Immature natural killer cell (primary cell): ENCODE results near the gene STXBP1. TPM values are rescaled to one million over a fixed set of nuclear protein-coding genes. Genes with fewer than 3 reads are reported as not detected.
A peak's percentile ranks its signal among the peaks of the same experiment; 100 is the strongest.

Experiments used
- DNase-seq, 3 donors: peaks; one replicate each; pipeline ENCODE4 v3.0.0; 2022; ENCODE audit warnings: mixed read lengths in 1 of 3
- H3K27ac Mint-ChIP-seq, 6 donors: one replicate each; pipeline ENCODE4 v1.8.0; 2020; ENCODE audit warnings: mixed read lengths in 6 of 6, mild to moderate bottlenecking in 5 of 6, inconsistent platforms in 4 of 6, moderate library complexity in 3 of 6
- H3K27me3 Mint-ChIP-seq, 3 donors: one replicate each; pipeline ENCODE4 v1.8.0; 2020 to 2021; ENCODE audit warnings: low read depth in 3 of 3, mild to moderate bottlenecking in 3 of 3, mixed read lengths in 3 of 3, moderate library complexity in 3 of 3, inconsistent platforms in 1 of 3
- H3K36me3 Mint-ChIP-seq, 3 donors: one replicate each; pipeline ENCODE4 v1.8.0; 2020; ENCODE audit warnings: mixed read lengths in 3 of 3, inconsistent platforms in 2 of 3, mild to moderate bottlenecking in 2 of 3
- H3K4me1 Mint-ChIP-seq, 2 donors: one replicate each; pipeline ENCODE4 v1.8.0; 2020; ENCODE audit warnings: inconsistent platforms in 2 of 2, mild to moderate bottlenecking in 2 of 2, mixed read lengths in 2 of 2, moderate library complexity in 1 of 2
- H3K4me3 Mint-ChIP-seq, 5 donors: one replicate each; pipeline ENCODE4 v1.8.0; 2020; ENCODE audit warnings: mild to moderate bottlenecking in 5 of 5, mixed read lengths in 5 of 5, inconsistent platforms in 3 of 5, moderate library complexity in 3 of 5
- H3K9me3 Mint-ChIP-seq, 6 donors: one replicate each; pipeline ENCODE4 v1.8.0; 2020; ENCODE audit warnings: mild to moderate bottlenecking in 6 of 6, mixed read lengths in 6 of 6, inconsistent platforms in 4 of 6, moderate library complexity in 3 of 6
- polyA plus RNA-seq, 3 donors: library from polyadenylated mRNA; unstranded; fragments of 300-500 nt; fragmentation: Illumina TruSeq; gene quantifications; one replicate each; pipeline ENCODE4 v1.2.3, GENCODE V29; 2021

STXBP1 gene
- polyA plus RNA-seq, 3 donors from 2014 or later = 0.59 to 0.99 TPM; not detected in 1

DNA sequence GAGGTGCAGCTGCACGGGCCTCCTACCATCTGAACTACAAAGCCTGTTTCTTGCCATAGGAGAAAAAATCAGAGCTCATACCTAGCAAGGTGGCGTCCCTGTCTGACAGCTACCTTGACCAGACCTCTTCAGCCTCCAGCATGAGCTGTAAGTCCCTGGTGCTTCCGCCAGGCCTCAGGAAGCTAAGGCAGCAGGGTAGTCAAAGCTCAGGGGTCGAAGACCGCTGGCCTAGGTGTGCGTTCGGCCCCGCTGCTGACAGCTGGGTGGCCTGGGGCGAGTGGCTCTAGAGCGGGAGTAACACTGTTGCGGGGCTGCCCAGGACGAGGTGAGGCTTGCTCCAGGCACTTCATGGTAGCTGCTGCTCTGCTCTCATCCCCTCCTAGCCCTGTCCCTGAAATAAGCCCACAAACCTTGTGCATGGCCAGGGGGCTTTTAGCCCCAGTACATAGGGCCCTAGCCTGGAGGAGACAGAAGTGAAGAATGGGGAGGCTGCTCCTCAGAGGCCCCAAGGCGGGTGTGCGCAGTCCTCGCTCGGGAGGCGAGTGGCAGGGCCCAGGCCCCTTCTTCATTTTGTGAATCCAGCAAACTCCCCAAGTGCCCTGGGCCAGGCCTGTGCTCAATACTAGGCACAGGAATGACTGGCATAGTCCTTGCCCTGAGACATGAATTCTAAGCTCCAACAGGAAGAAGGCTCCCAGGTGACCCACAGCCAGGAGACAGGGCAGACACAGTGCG is 117.6 kb downstream of the STXBP1 start:
- no peak for DNase-seq
- no peaks in the 10 kb centered on the region for H3K36me3 Mint-ChIP-seq
- peak overlapping the region in 2 of 6 donors; percentile 17 to 49 for H3K27ac Mint-ChIP-seq
- H3K27me3 Mint-ChIP-seq = peaks cover 0 to 4% (median 3%) of the 10 kb centered on the region in 3 donors
- no peak overlapping the region for H3K4me3 Mint-ChIP-seq
- peaks cover 11% of the 10 kb centered on the region in 2 donors for H3K4me1 Mint-ChIP-seq
- no peaks in the 10 kb centered on the region for H3K9me3 Mint-ChIP-seq

DNA sequence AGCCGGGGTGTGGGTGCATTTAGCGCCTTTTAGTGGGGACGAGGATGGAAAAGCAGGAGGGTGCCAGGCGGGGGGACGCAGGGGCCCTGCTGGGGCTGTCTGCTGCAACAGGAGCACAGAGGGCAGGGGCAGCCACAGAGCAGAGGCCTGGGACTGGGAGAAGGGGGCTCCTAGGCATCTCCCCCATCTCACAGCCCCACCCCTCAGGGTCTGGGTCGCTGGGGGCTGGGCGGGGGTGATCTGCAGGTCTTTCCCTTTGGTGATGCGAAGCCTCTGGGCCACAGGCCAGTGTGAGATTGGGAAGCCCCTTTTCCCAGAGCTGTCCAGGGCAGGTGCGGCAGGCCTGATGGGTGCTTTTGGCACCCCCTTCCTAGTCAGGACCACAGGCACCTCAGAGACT is 118.2 kb downstream of the STXBP1 start:
- Mint-ChIP-seq H3K9me3 (no peaks in the 10 kb centered on the region), H3K4me1 (peaks cover 12% of the 10 kb centered on the region in 2 donors), H3K4me3 (no peak overlapping the region), H3K27me3 (peaks cover under 1 to 6% (median 4%) of the 10 kb centered on the region in 3 donors), H3K27ac (no peak overlapping the region), H3K36me3 (no peaks in the 10 kb centered on the region)
- DNase-seq = no peak

DNA sequence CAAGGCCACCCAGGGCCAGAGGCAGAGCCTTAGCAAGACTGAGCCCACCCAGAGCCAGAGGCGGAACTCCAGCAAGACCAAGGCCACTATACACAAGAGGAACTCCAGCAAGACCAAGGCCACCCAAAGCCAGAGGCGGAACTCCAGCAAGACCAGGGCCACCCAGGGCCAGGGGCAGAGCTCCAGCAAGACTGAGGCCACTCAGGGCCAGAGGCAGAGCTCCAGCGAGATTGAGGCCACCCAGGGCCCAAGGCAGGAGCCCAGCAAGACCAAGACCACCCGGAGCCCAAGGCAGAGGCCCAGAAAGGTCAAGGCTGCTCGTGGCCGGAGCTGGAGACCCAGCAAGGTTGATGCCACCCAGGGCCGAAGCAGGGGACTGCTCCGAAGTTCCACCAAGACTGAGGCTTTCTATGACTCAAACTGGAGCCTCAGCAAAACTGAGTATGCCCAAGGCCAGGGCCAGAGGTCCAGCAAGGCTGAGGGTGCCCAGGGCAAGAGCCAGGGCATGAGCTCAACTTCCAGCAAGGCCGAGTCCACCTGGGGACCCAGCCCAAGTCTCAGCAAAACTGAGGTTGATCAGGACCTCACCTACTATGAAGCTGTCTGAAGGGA is 118.8 kb downstream of the STXBP1 start:
- Mint-ChIP-seq H3K27me3 (peaks cover 5 to 9% (median 5%) of the 10 kb centered on the region in 3 donors), H3K27ac (peak overlapping the region in 1 of 6 donors; percentile 69), H3K36me3 (no peaks in the 10 kb centered on the region), H3K9me3 (no peaks in the 10 kb centered on the region), H3K4me1 (peaks cover 17 to 19% of the 10 kb centered on the region in 2 donors), H3K4me3 (no peak overlapping the region)
- no peak for DNase-seq

DNA sequence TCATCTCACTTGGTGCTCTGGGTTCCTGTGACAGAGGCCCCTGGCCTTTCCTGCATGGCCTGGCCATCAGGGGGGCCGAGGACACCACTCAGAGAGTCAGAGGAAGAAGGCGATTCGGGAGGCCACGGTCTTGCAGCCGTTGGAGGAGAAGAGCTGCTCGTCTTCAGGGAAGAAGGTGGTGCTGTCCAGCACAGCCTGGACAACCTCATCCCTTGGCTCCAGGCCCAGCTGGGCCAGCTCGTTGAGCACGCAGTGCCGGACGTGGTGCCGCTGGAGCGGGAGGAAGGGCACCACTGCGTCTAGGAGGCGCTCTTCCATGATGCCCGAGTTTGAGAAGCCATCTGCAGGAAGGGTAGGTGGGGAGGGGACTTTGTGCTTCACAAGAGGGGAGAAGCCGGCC is 119.9 kb downstream of the STXBP1 start:
- H3K36me3 Mint-ChIP-seq = no peaks in the 10 kb centered on the region
- DNase-seq = no peak
- peaks cover 5 to 8% (median 5%) of the 10 kb centered on the region in 3 donors for H3K27me3 Mint-ChIP-seq
- no peak overlapping the region for H3K27ac Mint-ChIP-seq
- H3K4me3 Mint-ChIP-seq = no peak overlapping the region
- no peaks in the 10 kb centered on the region for H3K9me3 Mint-ChIP-seq
- H3K4me1 Mint-ChIP-seq = peaks cover 17 to 21% of the 10 kb centered on the region in 2 donors

DNA sequence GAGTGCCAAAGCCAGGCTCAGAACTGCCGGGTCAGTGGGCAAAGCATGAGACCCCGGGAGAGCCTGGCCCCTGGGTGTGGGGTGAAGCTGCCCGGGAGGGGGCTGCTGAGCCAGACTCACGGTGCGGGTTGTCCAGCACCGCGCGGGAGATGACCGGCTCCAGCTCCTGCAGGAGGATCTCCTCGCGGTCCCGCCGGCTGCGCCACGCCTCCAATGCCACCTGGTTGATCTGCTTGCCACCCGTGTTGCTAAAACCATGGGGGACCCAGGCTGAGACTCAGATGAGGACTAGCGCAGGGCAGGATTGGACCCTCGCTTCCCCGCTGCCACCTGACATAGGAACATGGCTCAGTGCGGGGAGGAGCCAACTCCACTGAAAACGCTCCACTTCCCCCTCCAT is 120.4 kb downstream of the STXBP1 start:
- no peak overlapping the region for H3K4me3 Mint-ChIP-seq
- no peaks in the 10 kb centered on the region for H3K9me3 Mint-ChIP-seq
- no peaks in the 10 kb centered on the region for H3K36me3 Mint-ChIP-seq
- peaks cover 5 to 8% (median 5%) of the 10 kb centered on the region in 3 donors for H3K27me3 Mint-ChIP-seq
- peaks cover 17 to 21% of the 10 kb centered on the region in 2 donors for H3K4me1 Mint-ChIP-seq
- H3K27ac Mint-ChIP-seq = peak overlapping the region in 3 of 6 donors; percentile 41 to 82 (median 72)
- no peak for DNase-seq

DNA sequence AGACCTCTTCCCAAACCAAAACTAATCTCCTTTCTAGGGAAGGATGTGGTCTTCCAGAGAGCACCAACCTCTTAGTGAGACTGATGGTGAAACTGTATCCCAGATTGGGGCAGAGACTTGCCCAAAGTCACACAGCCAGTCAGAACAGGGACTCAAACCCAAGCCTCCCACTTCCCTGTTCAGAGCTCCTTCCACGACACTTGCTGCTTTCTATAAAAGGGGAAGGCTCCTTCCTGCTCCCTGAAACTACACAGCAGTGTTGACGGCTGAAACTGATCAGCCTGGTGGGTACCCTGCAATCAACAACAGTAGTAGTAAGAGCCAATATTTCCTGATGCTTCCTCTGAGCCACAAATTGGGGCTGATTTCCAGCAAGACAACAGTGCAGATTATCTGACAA is 121.5 kb downstream of the STXBP1 start:
- H3K9me3 Mint-ChIP-seq = no peaks in the 10 kb centered on the region
- peaks cover 5 to 8% (median 5%) of the 10 kb centered on the region in 3 donors for H3K27me3 Mint-ChIP-seq
- H3K4me3 Mint-ChIP-seq = peak overlapping the region in 3 of 5 donors; percentile 1 to 51 (median 41)
- peaks cover 6 to 7% (median 7%) of the 10 kb centered on the region in 3 donors for H3K36me3 Mint-ChIP-seq
- H3K27ac Mint-ChIP-seq = peak overlapping the region; percentile 66 to 95 (median 78)
- no peak for DNase-seq
- peaks cover 17 to 21% of the 10 kb centered on the region in 2 donors for H3K4me1 Mint-ChIP-seq

DNA sequence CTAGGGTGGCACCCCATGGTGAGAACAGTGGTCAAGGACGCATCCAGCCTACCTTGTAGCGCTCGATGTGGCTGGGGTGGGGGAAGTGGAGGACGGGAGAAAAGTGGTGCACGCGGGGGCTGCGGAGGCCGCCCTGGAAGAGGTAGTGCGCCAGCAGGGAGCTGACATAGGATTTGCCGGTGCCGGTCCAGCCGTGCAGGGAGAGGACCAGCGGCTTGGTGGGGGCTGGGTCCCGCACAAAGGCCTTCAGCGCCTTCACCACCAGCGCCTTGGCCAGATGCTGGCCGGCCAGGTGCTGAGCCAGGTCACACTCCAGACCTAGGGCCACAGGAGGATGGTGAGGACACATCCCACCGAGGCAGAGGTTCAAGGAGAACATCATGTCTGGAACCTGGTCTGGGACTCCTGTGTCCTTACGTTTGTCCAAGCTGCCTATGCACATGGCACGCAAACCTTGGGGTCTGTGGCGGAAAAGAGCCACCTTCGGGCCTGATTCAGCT is 122.2 kb downstream of the STXBP1 start:
- Mint-ChIP-seq H3K27me3 (peaks cover 4 to 8% (median 5%) of the 10 kb centered on the region in 3 donors), H3K4me1 (peaks cover 17 to 21% of the 10 kb centered on the region in 2 donors), H3K27ac (peak overlapping the region; percentile 82 to 95 (median 88)), H3K4me3 (peak overlapping the region; percentile 84 to 92 (median 90)), H3K36me3 (peaks cover 6 to 9% (median 7%) of the 10 kb centered on the region in 3 donors), H3K9me3 (no peaks in the 10 kb centered on the region)
- no peak for DNase-seq

DNA sequence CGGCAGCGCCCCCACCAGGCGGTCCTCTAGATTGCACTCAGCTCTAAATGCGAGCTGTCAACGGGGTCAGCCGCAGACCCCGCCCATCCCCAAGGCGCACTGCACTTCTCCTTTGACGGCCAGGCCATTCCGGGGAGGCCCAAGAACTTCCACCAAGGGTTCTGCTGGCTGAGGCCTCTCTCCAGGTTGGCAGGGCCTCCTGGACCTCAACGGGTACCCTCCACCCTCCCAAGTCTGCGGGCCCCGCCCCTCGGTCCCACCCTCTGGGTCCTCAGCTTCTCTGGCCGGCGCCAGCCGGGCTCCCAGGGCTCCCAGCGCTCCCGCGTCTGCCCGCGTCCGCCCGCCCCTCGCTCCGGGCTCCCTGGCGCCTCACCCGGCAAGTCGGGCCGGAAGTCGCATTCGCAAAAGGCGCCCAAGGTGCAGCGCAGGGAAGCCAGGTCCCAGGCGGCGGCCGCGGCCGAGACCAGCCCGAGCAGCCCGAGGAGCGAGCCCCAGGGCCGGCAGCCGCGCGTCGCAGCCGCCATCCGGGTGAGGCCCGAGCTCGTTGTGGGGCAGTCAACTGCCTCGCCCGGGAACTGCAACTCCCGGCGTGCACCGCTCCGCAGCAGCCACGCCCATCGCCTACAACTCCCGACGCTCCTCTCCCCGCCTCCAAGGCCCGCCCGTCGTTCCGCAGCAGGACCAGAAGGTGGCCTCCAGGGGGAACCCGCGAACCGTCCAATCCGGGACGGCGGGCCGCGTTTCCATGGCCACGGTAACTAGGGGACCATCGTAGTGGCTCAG is 122.9 kb downstream of the STXBP1 start, which contains the start of gene TOR2A:
Gene TOR2A (minus strand): TSS at position 548 of the 783 bp plus-strand sequence. CDS start 24 bp downstream, at position 524.
- H3K36me3 Mint-ChIP-seq = peaks cover 6 to 10% (median 7%) of the 10 kb centered on the region in 3 donors
- H3K27me3 Mint-ChIP-seq = peaks cover 3 to 9% (median 5%) of the 10 kb centered on the region in 3 donors
- peak within 1 kb of the TSS; percentile 95 to 99 (median 96) for H3K27ac Mint-ChIP-seq
- peaks cover 17 to 21% of the 10 kb centered on the region in 2 donors for H3K4me1 Mint-ChIP-seq
- DNase-seq = peak; percentile 99 to 100 (median 99)
- H3K9me3 Mint-ChIP-seq = no peaks in the 10 kb centered on the region
- peak within 1 kb of the TSS; percentile 86 to 97 (median 91) for H3K4me3 Mint-ChIP-seq

DNA sequence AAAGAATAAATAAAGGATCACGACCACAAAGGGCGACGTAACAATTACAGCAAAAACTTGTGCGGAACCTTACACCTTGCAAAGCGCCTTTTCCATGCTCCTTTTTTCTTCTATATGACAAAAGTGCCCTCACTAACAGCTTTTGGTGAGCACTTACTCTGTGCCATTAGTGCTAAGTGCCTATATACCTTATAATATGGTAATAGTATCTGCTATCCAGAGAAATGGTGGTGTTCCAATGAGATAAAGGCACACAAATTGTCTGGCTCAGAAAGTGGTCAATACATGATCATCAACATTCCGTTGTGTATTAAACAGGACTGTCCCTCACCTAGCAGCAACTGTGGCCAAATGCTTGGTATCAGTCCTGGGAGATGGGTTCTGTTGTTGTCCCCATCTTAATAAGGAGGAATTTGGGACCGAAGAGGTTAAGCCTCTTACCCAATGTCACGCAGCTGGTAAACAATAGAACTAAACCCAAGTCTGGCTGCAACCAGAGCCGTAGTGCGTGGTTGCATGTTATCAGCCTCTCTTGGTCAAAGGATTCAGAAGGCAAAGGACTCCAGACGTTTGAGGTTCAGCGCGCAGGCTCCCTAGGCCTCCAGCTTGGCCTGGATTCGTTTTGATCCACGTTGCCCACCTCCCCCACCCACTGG is 123.6 kb downstream of the STXBP1 start:
- H3K27me3 Mint-ChIP-seq = peaks cover 3 to 11% (median 5%) of the 10 kb centered on the region in 3 donors
- peak overlapping the region; percentile 86 to 97 (median 91) for H3K4me3 Mint-ChIP-seq
- no peak for DNase-seq
- H3K9me3 Mint-ChIP-seq = no peaks in the 10 kb centered on the region
- peaks cover 6 to 10% (median 7%) of the 10 kb centered on the region in 3 donors for H3K36me3 Mint-ChIP-seq
- H3K4me1 Mint-ChIP-seq = peaks cover 17 to 21% of the 10 kb centered on the region in 2 donors
- H3K27ac Mint-ChIP-seq = peak overlapping the region; percentile 95 to 99 (median 96)

DNA sequence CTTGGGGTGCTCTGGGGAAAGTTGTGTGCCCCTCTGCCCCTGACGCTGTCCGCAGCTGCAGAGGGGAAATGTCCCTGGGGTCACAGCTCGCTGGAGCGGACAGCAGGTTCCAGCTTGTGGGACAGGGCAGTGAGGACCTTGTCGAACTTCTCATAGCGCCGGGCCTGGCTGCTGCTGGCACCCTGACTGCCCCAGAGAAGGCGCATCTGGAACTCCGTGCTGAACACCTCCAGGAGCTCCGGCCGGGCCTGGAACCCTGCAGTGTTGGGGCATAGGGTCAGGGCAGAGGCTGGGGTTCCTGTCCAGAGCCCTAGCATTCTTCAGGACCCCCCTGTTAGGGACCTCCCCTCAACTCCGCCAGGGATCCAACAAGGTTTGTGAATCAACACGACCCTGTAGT is 126.6 kb downstream of the STXBP1 start:
- H3K4me1 Mint-ChIP-seq = peaks cover 15 to 19% of the 10 kb centered on the region in 2 donors
- H3K4me3 Mint-ChIP-seq = no peak overlapping the region
- DNase-seq = no peak
- H3K27ac Mint-ChIP-seq = peak overlapping the region in 5 of 6 donors; percentile 21 to 86 (median 81)
- H3K36me3 Mint-ChIP-seq = peaks cover 6 to 18% (median 7%) of the 10 kb centered on the region in 3 donors
- peaks cover 3 to 11% (median 5%) of the 10 kb centered on the region in 3 donors for H3K27me3 Mint-ChIP-seq
- H3K9me3 Mint-ChIP-seq = no peaks in the 10 kb centered on the region

DNA sequence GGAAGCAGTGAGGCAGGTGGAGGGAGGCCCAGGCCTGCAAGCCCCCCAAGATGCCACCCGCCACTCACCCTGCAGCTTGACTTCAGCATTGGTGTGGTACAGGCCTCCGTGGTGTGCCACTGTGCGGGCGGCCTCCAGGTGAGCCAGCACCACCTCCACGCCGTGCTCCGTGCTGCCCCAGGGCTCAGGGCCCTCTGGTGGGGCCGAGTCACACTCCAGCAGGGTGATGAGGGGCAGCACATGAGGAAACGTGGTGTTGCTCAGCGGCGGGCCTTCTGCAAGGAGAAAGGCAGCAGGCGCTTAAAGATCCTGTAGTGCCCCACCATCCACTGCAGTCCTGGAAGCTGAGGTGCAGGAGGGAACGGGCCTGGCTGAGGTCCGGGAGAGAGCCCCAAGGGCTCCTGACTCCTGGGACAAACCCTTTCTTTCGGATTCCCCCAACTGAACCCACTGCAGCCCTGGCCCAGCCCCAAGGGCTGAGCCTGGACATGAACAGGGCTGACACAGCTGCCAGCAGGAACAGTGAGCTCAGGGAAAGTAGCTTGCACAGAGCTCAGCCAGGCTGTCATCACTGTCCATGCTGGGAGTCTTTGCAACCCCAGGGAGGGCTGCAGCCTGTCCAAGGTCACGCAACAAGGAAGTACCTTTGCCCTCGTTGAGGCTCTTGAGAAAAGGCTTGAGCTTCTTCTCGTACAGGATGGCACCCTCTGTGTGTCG is 127.7 kb downstream of the STXBP1 start:
- H3K36me3 Mint-ChIP-seq = peaks cover 6 to 19% (median 7%) of the 10 kb centered on the region in 3 donors
- no peak overlapping the region for H3K4me3 Mint-ChIP-seq
- peaks cover 5 to 10% of the 10 kb centered on the region in 2 donors for H3K4me1 Mint-ChIP-seq
- peak overlapping the region in 2 of 6 donors; percentile 6 to 48 for H3K27ac Mint-ChIP-seq
- DNase-seq = no peak
- H3K27me3 Mint-ChIP-seq = peaks cover 2 to 8% (median 5%) of the 10 kb centered on the region in 3 donors
- no peaks in the 10 kb centered on the region for H3K9me3 Mint-ChIP-seq

DNA sequence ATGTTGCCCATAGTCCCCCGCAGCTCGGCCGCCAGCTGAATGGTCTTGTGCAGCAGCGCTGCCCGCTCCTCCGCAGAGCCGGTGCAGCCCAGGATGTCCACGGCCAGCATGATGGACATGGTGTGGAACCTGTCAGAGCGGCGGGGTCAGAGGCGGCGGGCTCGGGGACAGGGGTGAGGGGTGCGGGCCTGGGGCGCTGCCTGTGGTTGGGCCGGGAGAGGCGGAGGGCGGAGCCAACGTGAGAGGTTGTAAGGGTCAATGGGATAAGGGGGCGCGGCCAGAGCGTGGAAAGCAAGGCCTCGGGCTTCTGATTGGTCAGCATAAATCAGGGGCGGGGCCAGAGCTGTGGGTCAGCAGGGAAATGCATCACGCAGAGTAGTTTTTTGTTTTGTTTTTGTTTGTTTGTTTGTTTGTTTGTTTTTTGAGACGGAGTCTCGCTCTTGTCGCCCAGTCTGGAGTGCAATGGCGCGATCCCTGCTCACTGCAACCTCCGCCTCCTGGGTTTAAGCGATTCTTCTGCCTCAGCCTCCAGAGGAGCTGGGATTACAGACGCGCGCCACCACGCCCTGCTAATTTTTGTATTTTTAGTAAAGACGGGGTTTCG is 129.9 kb downstream of the STXBP1 start:
- H3K27ac Mint-ChIP-seq = peak overlapping the region in 4 of 6 donors; percentile 34 to 56 (median 46)
- peaks cover 6 to 25% (median 7%) of the 10 kb centered on the region in 3 donors for H3K36me3 Mint-ChIP-seq
- no peak overlapping the region for H3K4me3 Mint-ChIP-seq

More for the DNA sequence above, 129.9 kb downstream of the STXBP1 start:
- Mint-ChIP-seq H3K4me1 (peaks cover 4% of the 10 kb centered on the region in 2 donors), H3K9me3 (no peaks in the 10 kb centered on the region), H3K27me3 (peaks cover 0 to 3% (median 0%) of the 10 kb centered on the region in 3 donors)
- DNase-seq = no peak
